Stomach (tissue), 9 donors: ENCODE results near the gene APOL2. TPM values are rescaled to one million over a fixed set of nuclear protein-coding genes. Genes with fewer than 3 reads are reported as not detected.
"Not testable (repeated sequence)": the region's sequence is repeated elsewhere in the genome, so short reads cannot be mapped to it uniquely, and the experiment has no call there.

Source experiments
- DNase-seq, 2 donors: peaks; one replicate each; pipeline versions ENCODE4 v3.0.0 to v3.0.0-alpha.2; 2013 to 2019
- H3K27ac ChIP-seq, 5 donors: fragments of 200-600 bp in 4 of 5; sonication (generic) in 4 of 5; one replicate each; pipeline ENCODE4 v1.5.1; 2013 to 2019; ENCODE audit warnings: mild to moderate bottlenecking in 1 of 5, moderate library complexity in 1 of 5
- H3K27me3 ChIP-seq, 3 donors: fragments of 200-600 bp; sonication (generic); one replicate each; pipeline ENCODE4 v1.5.1; 2017 to 2019; ENCODE audit warnings: mixed run types in 1 of 3
- H3K36me3 ChIP-seq, 4 donors: fragments of 200-600 bp; sonication (generic); 1 replicate in 3 of 4; 2 replicates in 1 of 4; pipeline ENCODE4 v1.5.1; 2016 to 2019
- H3K4me1 ChIP-seq, 4 donors: fragments of 200-600 bp; sonication (generic); one replicate each; pipeline ENCODE4 v1.5.1; 2016 to 2019
- H3K4me3 ChIP-seq, 4 donors: fragments of 200-600 bp; sonication (generic) in 3 of 4; one replicate each; pipeline ENCODE4 v1.5.1; 2016 to 2019; ENCODE audit warnings: mild to moderate bottlenecking in 1 of 4
- H3K9me3 ChIP-seq, 4 donors: fragments of 200-600 bp; sonication (generic); one replicate each; pipeline ENCODE4 v1.5.1; 2016 to 2019
- CTCF ChIP-seq, 7 experiments: fragments of 450-650 bp in 4 of 7; fragments of 200-600 bp in 3 of 7; sonication (generic) in 3 of 7; IDR thresholded peaks; one replicate each; pipeline ENCODE4 v1.5.1; 2016 to 2019; ENCODE audit warnings: antibody characterized with exemption in 7 of 7, control low read depth in 2 of 7, mild to moderate bottlenecking in 1 of 7
- EP300 ChIP-seq: sonication (generic); formaldehyde crosslinking; IDR thresholded peaks from one replicate; pipeline ENCODE4 v1.6.1; 2017; ENCODE audit warnings: antibody characterized with exemption
- POLR2A ChIP-seq, 4 donors: fragments of 450-650 bp; IDR thresholded peaks; one replicate each; pipeline ENCODE4 v1.6.1; 2016; ENCODE audit warnings: antibody characterized with exemption in 4 of 4, control low read depth in 2 of 4, mild to moderate bottlenecking in 1 of 4, moderate library complexity in 1 of 4
- POLR2AphosphoS5 ChIP-seq, 3 donors: sonication (generic); formaldehyde crosslinking; IDR thresholded peaks; one replicate each; pipeline ENCODE4 v1.6.1; 2016; ENCODE audit warnings: antibody characterized with exemption in 3 of 3
- WGBS, 5 donors: extraction: QIAGEN DNeasy Blood & Tissue Kit in 3 of 5; methylation state at CpG; one replicate each; pipeline versions ENCODE4 v1.1.5 to v1.1.7; 2013 to 2018; 5-methylcytosine and 5-hydroxymethylcytosine counted together
- intact Hi-C: fragments of 100-400 bp; cut with DNase I; formaldehyde crosslinking; loops from one replicate; pipeline ENCODE4 v1.15.1; 2023; ENCODE audit warnings: low total_unique reads
- polyA plus RNA-seq, 3 donors: library from polyadenylated mRNA; stranded (reverse); fragments of 200-250 nt; gene quantifications; one replicate each; pipeline ENCODE4 v1.2.3, GENCODE V29; 2013
- total RNA-seq, 5 donors: library from RNA; depleted of rRNA; stranded (reverse); fragments of >200 nt; gene quantifications; one replicate each; pipeline versions ENCODE4 v1.1.0 to v1.2.3, GENCODE V29; 2014 to 2016
- donor health status: healthy with polysubstance abuse.
- donor health status: Bipolar disorder and iron deficiency.
- donor health status: healthy.

The APOL2 gene
- total and polyA plus RNA-seq, 8 donors, result 11.6 to 101 (median 35.5) TPM

DNA sequence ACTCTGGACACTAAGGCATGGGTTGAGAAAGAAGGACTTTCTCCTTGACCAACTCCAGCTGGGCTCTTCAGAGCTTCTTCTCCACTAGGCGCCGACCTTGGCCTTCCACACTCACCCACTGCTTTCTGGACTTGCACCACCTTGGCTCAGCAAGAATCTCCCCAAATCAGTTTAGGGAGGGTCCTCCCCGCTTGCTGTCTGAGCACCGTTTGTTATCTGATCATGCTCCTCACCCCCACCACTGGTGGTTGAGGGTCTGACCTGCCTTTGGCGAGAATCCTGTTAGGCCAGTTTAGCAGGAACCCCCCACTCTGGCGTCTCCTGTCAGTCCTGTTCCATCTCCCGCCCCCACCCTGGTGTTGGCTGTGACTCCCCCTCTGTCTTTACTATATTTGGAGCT is 10.4 kb downstream of the APOL2 start:
- H3K27ac ChIP-seq, result no peak overlapping the region
- 75 to 88% (median 76%) methylated on average over 6 to 7 of the region's 7 CpGs for WGBS, 5 donors
- H3K9me3 ChIP-seq, result no peaks in the 10 kb centered on the region
- H3K4me3 ChIP-seq, result no peak overlapping the region
- no peak for DNase-seq
- TF ChIP-seq EP300 (no peak), POLR2AphosphoS5 (IDR thresholded peaks at IDR 0.05) (no peak), CTCF (IDR thresholded peaks at IDR 0.05) (no peak), POLR2A (IDR thresholded peaks at IDR 0.05) (no peak)
- H3K27me3 ChIP-seq, result no peaks in the 10 kb centered on the region
- H3K4me1 ChIP-seq, result peaks cover 0 to 13% (median 5%) of the 10 kb centered on the region in 4 donors
- intact Hi-C loops, result no loop called here
- H3K36me3 ChIP-seq, result peaks cover 51 to 95% (median 82%) of the 10 kb centered on the region in 4 donors

GRCh38 chr22:36228369-36228768 is 11.0 kb downstream of the APOL2 start:
- H3K27me3 ChIP-seq, DNase-seq, H3K4me3 ChIP-seq, intact Hi-C loops, H3K27ac ChIP-seq, H3K4me1 ChIP-seq, H3K9me3 ChIP-seq: not testable (repeated sequence)
- 64 to 100% (median 81%) methylated on average over 1 of the region's 1 CpG for WGBS, 5 donors
- H3K36me3 ChIP-seq, result peaks cover 51 to 89% (median 77%) of the 10 kb centered on the region in 4 donors

DNA sequence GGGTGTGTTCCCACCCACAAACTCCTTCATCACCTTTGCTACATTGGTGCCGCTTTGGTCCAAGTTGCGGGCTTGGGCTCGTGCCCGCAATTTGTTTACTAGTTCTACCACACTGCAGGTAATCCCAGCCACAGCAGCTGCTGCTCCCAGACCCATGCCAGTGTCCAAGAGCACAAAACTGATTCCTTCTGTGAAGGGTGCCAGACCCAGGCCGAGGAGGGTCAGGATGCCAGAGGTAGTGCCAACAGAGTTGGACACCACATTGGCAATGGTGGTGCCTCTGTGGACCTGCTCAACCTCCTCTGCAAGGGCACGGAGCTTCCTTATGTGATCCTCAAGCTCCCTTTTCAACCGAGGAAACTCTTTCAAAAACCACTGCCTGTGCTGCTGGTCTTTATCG is 11.5 kb downstream of the APOL2 start:
- Histone ChIP-seq H3K27ac (no peak overlapping the region), H3K36me3 (peaks cover 45 to 84% (median 71%) of the 10 kb centered on the region in 4 donors), H3K9me3 (no peaks in the 10 kb centered on the region), H3K4me3 (no peak overlapping the region), H3K27me3 (no peaks in the 10 kb centered on the region), H3K4me1 (peaks cover 0 to 4% (median 0%) of the 10 kb centered on the region in 4 donors)
- TF ChIP-seq POLR2AphosphoS5 (IDR thresholded peaks at IDR 0.05) (no peak), CTCF (IDR thresholded peaks at IDR 0.05) (no peak), POLR2A (IDR thresholded peaks at IDR 0.05) (no peak), EP300 (no peak)
- WGBS, 5 donors, result 89 to 94% (median 92%) methylated on average over 8 of the region's 8 CpGs
- intact Hi-C loops, result no loop called here
- DNase-seq, result no peak

GRCh38 chr22:36227396-36227795 is 11.9 kb downstream of the APOL2 start:
- no peak for DNase-seq
- 88 to 95% (median 92%) methylated on average over 9 of the region's 9 CpGs for WGBS, 5 donors
- Histone ChIP-seq H3K27me3 (no peaks in the 10 kb centered on the region), H3K9me3 (no peaks in the 10 kb centered on the region), H3K4me3 (no peak overlapping the region), H3K36me3 (peaks cover 43 to 79% (median 67%) of the 10 kb centered on the region in 4 donors), H3K27ac (no peak overlapping the region), H3K4me1 (no peaks in the 10 kb centered on the region)
- TF ChIP-seq POLR2AphosphoS5 (IDR thresholded peaks at IDR 0.05), result no peak
- TF ChIP-seq EP300, result no peak
- TF ChIP-seq CTCF (IDR thresholded peaks at IDR 0.05), result no peak
- TF ChIP-seq POLR2A (IDR thresholded peaks at IDR 0.05), result no peak
- intact Hi-C loops, result no loop called here

DNA sequence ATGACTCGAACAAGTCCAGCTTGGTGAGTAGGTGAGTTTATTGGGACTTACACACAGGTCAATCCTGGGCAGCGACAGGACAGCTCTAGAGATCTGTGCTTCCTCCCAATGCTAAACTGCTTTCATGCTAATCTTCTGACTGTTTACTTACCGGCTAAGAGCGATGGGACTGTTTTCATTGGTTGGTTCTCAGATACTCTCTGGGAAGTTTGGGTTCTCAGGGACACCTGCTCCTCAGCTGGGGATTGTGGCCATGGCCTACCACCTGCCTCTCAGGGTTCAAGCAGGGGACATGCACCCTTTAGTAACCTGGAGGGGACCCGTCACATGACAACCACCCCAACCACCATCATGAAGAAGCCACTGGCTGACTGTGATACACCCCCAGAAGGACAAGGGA is 13.1 kb downstream of the APOL2 start:
- 80 to 96% (median 87%) methylated on average over 4 to 5 of the region's 5 CpGs for WGBS, 5 donors
- intact Hi-C loops, result no loop called here
- TF ChIP-seq POLR2AphosphoS5 (IDR thresholded peaks at IDR 0.05) (no peak), POLR2A (IDR thresholded peaks at IDR 0.05) (no peak), CTCF (IDR thresholded peaks at IDR 0.05) (no peak)

More for the DNA sequence above, 13.1 kb downstream of the APOL2 start:
- Histone ChIP-seq H3K4me3 (no peak overlapping the region), H3K27ac (no peak overlapping the region), H3K9me3 (no peaks in the 10 kb centered on the region), H3K36me3 (peaks cover 34 to 67% (median 55%) of the 10 kb centered on the region in 4 donors), H3K4me1 (peaks cover 0 to 7% (median 2%) of the 10 kb centered on the region in 4 donors), H3K27me3 (no peaks in the 10 kb centered on the region)
- no peak for DNase-seq
